GM18870 (cell line): ENCODE data around the gene CENPS.
A peak's percentile ranks its signal among the peaks of the same experiment; 100 is the strongest.
"Not testable (repeated sequence)": the region's sequence is repeated elsewhere in the genome, so short reads cannot be mapped to it uniquely, and the experiment has no call there.

ENCODE experiments used
- ATAC-seq: cut with Tn5 transposase; IDR thresholded peaks from one replicate; pipeline ENCODE4 v1.9.1; 2021; ENCODE audit warnings: moderate library complexity; ENCODE audit not compliant: unreplicated experiment

The CENPS gene

DNA sequence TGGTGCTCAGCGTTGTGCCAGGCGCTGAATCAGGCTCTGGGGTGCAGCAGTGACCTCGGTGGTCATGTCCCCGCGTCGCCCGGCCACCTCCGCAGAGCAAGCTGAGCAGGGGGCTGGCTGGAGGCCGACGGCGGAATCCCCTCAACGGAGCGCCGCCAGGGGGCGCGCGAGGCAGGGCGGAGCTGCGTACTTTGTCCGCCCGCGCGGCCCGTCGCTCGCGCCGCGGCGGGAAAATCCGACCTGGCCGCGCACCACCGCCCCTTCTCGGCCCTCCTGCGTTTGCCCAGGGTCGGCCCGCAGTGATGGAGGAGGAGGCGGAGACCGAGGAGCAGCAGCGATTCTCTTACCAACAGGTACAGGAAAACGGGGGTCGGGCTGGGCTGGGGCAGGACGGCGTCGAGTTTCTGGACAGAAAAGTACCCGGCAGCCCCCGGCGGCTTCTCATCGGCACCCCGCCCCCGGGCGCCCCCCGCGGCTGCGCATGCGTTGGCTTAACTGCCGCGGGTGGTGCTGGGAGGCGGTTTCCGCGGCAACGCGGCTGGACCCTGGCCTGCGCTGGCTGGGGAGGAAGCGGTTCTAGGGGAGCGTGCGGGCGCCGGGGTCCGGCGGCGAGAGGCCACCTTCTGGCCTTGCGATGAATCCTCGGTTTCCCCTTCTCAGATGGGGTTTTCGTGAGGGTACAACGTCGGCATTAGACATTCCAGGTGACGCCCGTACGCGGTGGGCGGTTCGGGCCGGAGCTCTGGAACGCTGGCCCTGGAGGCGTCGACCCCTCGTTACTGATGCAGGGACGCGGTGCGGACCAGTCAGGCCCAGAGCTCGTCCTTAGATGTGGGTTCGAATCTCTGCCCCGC is at the start of gene CENPS:
Gene CENPS (plus strand): TSS at position 218 of the 854 bp plus-strand sequence. CDS start 85 bp downstream, at position 303.
- peak; percentile 49 for ATAC-seq

DNA sequence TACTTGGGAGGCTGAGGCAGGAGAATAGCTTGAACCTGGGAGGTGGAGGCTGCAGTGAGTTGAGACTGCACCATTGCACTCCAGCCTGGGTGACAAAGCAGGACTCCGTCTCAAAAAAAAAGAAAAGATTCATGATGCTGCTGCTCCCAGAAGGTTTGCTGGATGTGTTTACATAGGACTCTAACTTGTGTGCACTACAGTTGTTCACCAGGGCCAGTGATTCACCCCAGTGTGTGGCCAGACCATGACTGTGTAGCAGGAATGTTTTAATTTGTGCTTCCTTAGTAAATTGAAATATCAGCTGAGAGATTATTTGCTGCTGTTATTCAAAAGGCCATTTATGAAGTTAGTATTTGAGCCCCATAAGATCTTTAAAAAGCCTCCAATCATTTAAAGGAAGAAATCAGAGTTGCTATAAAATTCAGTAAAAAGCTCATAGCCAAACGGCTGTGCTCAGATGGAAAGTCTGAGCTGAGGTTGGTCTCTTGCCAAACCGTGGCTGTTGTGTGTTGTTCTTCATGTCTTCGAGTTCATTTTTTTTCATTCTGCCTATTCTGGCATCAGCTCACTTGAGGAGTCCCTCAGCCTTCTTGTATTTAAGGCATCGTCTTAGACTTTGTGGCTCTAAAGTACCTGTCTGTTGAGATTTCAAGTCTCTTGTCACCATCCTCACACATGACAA is 49.5 kb upstream of the CENPS start:
- ATAC-seq, result no peak

DNA sequence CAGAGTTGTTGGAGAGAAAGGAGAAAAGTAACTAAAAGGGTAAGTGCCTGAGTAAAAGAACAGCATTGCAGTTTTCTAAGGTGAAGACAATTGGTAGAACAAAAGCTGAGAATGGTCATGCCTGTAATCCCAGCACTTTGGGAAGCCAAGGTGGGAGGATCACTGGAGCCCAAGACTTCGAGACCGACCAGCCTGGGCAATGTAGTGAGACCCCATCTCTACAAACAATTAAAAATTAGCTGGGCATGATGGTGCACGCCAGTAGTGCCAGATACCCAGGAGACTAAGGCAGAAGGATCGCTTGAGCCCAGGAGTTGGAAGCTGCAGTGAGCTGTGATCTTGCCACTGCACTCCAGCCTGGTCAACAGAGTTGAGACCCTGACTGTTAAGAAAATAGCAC is 46.6 kb upstream of the CENPS start:
- no peak for ATAC-seq

DNA sequence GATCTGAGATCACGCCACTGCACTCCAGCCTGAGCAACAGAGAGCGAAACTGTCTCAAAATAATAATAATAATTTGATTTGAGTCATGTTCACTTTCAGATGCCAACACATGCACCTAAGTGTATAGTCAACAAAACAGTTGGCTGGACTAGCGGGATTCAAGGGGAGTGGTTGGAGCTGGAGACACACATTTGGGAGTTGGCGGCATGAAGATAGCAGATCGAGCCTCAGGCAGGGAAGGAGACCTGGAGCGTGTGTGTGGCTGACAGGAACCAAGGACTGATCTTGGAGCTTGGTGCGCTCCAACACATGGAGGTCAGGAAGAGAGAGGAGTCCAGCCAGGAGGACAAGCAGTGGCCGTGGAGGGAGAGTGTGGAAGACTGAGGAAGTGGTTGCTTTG is 46.0 kb upstream of the CENPS start:
- no peak for ATAC-seq

DNA sequence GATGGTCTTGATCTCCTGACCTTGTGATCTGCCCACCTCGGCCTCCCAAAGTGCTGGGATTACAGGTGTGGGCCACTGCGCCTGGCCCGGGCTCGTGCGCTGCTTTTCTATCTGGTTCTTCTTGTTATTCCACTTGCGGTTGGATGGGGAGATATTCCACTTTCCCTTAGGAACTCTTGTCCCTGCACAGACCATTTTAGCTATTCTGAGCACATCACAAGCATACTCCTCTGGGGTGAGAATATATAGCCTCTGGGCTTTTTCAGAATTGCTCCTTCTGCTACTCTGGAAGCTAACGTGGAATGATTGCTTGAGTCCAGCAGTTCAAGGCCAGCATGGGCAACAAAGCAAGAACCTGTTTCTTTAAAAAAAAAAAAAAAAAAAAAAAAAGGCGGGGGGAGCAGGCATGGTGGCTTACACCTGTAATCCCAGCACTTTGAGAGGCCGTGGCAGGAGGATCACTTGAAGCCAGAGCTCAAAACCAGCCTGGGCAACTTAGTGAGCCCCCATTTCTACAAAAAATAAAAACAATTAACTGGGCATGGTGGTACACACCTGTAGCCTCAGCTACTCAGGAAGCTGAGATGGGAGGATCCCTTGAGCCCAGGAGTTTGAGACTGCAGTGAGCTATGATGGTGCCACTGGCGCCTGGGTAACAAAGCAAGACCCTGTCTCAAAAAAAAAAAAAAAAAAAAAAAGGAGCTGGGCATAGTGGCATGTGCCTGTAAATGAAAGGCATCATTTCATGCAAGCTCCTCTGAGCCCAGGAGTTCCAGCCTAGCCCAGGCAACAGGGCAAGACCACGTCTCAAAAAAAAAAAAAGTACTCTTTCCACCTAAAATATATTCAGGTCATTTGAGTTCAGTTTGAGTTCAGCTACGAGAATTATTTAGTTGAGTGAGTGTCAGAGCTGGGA is 43.2 kb upstream of the CENPS start:
- ATAC-seq, result no peak

DNA sequence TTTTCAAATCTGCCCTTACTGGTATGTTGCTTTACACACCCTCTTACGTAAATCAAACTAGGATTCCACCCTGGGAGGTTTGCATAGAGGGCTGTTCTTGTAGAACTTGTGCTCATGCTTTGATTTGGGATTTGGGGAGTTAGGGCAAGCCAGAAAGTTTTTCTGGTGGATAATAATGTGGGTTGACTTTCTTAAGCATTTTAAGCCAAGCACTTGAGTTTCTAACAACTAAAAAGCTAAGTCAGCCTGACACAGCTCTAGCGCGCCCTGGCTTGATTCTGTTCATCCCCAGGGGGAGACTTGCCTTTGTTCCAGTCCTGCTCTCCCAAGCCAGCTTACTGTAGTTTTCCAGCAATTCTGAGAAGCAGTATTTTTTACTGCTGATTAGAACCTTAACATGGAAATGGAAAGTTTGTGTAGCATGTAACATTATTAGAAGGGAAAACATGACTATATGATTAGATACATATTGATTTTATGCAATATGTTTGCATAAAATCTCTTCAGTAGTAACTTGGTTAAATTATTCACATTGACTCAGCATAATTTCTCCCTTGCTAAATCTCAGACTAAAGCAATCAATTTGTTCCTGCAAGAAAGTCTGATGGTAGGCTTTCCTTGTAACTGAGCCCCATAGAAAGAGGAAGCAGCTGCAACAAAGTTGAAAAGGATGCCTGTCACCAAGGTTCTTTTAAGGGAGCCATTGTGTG is 42.4 kb upstream of the CENPS start:
- ATAC-seq, result no peak

DNA sequence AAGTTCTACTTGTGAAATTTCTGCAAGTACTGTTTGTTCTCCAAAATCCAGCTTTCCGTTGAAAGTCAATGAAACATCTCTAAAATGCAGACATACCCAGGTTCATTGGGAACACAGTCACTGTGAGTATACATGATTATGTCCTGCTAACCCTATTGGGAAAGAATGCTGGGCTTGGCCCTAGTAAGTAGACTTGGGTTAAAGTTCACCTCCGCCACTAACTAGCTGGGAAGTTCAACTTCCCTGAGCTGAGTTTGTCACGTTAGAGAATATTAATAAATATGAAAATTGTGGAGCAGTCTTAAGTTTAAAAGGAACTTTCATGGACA is 41.9 kb upstream of the CENPS start:
- no peak for ATAC-seq

DNA sequence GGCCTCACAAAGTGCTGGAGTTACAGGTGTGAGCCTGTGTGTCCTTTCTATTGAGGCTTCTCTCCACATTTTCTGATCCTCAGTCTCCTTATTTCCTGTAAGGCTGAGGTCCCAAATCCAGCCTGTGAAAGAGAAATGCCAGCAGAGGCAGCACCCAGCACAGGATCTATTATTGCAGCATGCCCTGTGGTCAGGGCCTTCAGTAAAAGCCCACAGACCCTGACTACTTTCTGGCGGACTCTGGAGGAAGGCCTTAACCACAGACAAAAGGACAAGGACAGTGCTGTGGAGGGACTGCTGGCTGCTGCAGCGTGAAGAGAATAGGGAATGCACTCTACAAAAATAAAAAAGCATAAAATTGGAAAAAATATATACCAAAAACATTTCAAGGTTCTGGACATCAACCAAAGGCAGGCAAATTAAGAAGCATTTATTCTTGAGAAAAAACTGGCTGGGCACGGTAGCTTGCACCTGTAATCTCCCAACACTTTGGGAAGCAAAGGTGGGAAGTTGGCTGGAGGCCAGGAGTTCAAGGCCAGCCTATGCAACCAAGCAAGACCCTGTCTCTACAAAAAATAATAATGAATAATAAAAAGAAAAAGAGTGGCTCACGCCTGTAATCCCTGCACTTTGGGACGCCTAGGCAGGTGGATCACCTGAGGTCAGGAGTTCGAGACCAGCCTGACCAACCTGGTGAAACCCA is 40.8 kb upstream of the CENPS start:
- no peak for ATAC-seq

DNA sequence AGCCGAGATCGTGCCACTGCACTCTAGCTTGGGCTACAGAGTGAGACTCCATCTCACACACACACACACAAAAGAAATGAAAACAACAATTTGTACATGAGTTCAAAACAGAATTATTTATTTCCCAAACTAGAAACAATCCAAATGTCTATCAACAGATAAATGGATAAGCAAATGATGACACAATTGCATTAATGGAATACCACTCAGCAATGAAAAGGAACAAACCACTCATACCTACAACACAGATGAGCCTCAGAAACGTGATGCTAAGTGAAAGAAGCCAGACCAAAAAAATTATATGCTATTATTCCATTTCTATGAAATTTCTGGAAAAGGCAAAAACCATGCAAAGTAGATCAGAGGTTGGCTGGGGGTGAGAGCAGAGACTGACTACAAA is 33.4 kb upstream of the CENPS start:
- ATAC-seq, result no peak

DNA sequence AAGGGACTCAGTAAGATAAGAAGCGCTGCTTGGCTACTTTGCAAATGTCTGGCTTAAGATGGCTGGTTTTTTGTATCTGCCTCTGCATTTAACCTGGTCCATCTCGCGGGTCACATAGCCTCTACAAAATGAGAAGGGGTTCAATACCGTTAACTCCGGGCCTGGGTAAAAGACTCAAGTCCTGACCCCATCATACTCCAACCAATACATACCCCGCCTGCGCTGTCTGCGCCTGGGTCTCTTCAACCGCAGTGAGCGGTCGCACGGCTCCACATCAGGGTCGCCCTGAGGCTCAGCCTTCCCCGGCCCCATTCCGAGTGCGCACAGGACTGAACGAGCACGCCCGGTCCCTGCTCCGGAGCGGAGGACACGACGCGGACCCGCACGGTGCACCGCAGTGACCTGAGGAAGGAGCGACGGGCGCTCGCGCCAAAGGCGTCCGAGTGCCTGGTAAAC is 31.9 kb upstream of the CENPS start:
- no peak for ATAC-seq

DNA sequence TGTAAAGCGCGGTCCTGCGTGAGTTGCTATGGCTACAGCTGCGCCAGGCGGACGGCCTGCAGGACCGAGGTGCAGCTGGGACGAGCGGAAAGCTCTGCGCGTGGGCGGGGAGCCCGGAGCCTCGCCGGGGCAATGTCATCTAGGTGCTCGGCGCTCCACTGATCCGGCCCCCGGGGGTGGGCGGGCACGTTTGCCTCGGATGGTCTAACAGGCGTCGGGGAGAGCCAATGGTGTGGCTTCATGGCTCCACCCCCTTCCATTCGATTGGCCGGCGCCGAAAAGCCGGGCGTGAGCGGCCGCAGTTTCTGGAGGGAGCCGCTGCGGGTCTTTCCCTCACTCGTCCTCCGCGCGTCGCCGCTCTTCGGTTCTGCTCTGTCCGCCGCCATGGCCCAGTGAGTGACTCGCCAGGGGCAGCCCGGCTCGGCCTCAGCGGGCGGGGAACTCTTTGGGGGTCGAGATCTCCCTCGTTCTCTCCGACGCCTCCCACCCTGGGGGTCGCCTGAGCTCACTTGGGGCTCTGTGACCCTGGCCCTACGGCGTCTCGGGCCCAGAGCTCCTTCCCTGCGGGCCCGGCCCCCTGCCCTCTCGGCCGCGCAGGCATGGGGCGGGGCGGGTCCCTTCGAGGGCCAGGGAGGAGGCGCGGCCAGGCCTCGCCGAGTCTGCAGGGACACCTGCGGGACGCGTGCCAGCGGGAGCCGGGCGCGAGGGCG is 31.3 kb upstream of the CENPS start, which contains the start of gene PGD:
Gene PGD (plus strand): TSS at position 331 of the 710 bp plus-strand sequence. CDS start 54 bp downstream, at position 385.
- ATAC-seq, result peak; percentile 93

DNA sequence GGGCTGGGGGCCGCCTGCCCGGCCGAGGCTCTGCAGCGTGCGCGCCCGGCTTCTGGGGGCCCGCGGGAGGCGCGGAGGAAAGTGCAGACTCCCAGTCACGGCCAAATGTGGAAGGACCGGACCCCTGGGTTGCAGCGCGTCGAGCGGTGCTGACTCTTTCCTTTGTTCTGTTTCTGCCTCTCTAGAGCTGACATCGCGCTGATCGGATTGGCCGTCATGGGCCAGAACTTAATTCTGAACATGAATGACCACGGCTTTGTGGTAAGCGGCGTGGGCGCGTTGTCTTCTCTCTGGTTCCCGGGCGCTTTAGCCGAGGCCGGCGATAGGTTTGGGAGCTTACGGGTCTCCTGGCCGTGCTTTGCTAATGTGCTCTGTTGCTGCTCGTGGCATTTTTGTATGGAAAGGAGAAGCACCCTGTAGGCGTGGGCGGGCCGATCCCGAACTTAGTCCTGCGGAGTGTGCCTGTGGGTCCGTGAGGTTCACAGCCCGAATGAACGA is 30.7 kb upstream of the CENPS start:
- no peak for ATAC-seq

DNA sequence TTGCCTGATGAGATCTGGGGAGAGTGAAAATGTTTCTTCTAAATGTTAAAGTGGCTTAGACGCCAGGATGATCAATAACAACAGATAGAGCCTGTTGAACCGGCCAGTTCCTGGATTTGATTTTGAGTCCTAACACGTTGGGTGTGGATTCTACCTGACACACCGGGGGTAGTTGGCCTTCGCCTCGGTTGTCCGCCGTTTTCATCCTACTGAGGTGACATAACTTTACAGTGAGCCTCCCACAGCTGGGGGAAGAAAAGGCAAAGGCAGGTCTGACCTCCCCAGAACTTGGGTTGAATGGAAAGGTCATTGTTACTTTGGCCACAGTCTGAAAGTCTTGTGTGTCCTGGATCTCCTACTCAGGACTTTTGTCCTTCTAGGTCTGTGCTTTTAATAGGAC is 30.2 kb upstream of the CENPS start:
- no peak for ATAC-seq

DNA sequence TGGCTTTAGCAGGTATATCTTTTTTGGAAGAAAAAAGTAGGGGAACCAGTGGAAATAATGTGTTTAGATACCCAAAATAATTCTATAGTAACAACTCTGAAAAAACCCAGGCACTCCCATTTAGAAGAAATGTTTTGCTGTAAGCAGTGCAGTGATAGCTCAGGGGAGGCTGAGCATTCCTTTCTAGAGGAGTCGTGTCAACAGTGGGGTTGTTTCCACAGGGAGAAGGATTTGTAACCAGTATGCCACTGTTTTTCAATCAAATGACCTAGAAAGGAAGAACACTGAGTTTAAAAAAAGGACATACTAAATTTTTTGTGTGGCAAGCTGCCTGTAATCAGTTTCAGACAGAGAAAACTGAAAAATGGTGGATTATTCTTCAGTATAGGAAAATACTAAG is 29.0 kb upstream of the CENPS start:
- ATAC-seq, result no peak

DNA sequence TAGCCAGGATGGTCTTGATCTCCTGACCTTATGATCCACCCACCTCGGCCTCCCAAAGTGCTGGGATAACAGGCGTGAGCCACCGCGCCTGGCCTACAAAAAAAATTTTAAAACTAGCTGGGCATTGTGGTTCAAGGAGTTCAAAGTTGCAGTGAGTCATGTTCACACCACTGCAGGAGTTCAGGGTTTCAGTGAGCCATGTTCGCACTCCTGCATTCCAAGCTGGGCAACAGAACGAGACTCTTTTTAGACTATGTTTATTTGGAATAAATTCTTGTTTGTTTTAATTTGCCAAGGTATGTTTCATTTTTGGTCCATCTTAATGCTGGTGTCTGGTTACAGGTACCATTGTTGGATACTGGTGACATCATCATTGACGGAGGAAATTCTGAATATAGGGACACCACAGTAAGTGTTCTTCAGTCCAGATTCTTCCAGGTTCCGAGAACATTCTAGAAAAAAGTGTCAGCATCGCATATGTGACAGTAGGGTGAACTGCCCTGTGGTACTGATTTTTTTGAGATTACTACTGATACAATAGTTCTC is 27.4 kb upstream of the CENPS start:
- no peak for ATAC-seq

DNA sequence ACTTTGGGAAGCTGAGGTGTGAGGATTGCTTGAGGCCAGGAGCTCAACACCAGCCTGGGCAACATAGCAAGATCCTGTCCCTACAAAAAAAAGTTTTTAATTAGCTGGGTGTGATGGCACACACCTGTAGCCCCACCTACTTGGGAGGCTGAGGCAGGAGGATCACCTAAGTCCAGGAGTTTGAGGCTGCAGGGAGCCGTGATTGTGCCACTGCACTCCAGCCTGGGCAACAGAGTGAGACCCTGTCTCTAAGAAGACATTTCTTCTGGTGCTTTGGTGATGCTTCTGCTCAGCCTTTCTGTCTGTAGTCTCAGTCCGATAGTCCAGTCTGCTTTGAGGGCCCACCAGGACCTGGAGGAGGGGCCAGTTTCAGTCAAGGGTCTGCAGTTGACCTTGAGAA is 23.0 kb upstream of the CENPS start:
- ATAC-seq, result no peak

DNA sequence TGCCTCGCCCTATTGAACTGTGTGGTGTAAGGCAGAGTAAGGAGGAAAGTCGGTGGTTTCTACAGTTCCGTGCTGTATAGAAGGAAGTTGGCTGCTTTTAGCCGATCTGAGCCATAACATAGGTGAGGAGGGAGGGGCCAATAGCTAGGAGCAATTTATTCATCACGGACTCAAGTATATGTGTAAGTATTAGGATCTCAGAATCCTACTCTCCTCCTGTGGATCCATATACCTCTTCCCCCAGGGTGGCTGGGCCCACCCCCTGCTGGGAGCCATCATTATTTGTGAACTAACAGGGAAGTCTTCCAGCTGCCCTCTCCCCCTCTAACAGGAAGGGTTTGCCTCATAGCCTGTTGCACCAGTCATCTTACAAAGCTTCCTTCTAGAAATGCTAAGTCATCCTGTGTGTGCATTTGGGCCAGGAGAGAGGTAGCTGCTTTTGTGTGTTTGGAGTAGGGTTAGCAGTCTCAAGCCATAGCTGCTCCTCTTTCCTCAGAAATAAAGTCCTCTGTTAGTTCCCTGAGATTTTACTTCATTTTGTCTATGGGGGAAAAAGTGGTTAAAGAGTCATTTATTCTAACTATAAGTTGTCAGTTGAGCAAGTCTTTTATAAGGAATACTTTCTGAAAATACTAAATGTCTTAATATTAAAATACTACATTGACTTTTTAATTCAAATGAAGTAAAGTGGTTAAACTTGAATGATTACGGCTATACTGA is 14.9 kb upstream of the CENPS start:
- no peak for ATAC-seq

DNA sequence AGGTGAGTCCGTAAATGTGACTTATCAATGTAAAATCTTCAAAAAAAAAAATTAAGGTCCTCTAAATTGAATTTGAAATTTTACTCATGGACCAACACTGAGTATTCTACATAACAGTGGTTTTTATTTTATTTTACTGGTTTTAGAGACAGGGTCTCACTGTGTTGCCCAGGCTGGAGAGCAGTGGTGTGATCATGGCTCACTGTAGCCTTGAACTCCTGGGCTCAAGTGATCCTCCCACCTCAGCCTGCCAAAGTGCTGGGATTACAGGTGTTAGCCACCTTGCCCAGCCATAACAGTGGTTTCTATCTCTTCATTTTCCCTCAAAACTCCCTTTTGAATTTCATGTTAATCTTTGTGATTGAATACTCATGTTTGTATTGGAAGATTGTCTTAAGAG is 14.3 kb upstream of the CENPS start:
- not testable (repeated sequence) for ATAC-seq
